Effector memory CD8-positive, alpha-beta T cell (primary cell): Measurements from ENCODE around the gene PLD1.

Source experiments
- ATAC-seq: fragments of 150-1000 bp; cut with Tn5 transposase; replicated peaks from 2 replicates; pipeline ENCODE4 v1.10.0; 2021; ENCODE audit warnings: mild to moderate bottlenecking, moderate library complexity
- DNase-seq, 3 experiments: peaks; one replicate each; pipeline ENCODE4 v3.0.0; 2021
- H3K27ac Mint-ChIP-seq, 2 donors: one replicate each; pipeline ENCODE4 v1.8.0; 2022; ENCODE audit warnings: mild to moderate bottlenecking in 2 of 2, mixed read lengths in 2 of 2, moderate library complexity in 2 of 2
- H3K27me3 Mint-ChIP-seq, 2 donors: one replicate each; pipeline ENCODE4 v1.8.0; 2022; ENCODE audit warnings: mixed read lengths in 2 of 2
- H3K36me3 Mint-ChIP-seq: one replicate; pipeline ENCODE4 v1.8.0; 2022; ENCODE audit warnings: mild to moderate bottlenecking, moderate library complexity, mixed read lengths; ENCODE audit not compliant: insufficient read depth
- H3K4me1 Mint-ChIP-seq, 2 donors: one replicate each; pipeline ENCODE4 v1.8.0; 2022; ENCODE audit warnings: low read depth in 2 of 2, mixed read lengths in 2 of 2
- H3K4me3 Mint-ChIP-seq, 2 donors: one replicate each; pipeline ENCODE4 v1.8.0; 2022; ENCODE audit warnings: mild to moderate bottlenecking in 2 of 2, mixed read lengths in 2 of 2, moderate library complexity in 2 of 2
- H3K9me3 Mint-ChIP-seq, 2 donors: one replicate each; pipeline ENCODE4 v1.8.0; 2022; ENCODE audit warnings: mixed read lengths in 2 of 2

Gene PLD1

GRCh38 chr3:171845481-171846284 is 35.4 kb upstream of the PLD1 start:
- DNase-seq (no peak), ATAC-seq (no peak)
- Mint-ChIP-seq H3K4me1 (no peaks in the 10 kb centered on the region), H3K27ac (no peak overlapping the region), H3K9me3 (no peaks in the 10 kb centered on the region), H3K4me3 (no peak overlapping the region), H3K36me3 (no peaks in the 10 kb centered on the region), H3K27me3 (peaks cover under 1 to 19% of the 10 kb centered on the region in 2 donors)

DNA sequence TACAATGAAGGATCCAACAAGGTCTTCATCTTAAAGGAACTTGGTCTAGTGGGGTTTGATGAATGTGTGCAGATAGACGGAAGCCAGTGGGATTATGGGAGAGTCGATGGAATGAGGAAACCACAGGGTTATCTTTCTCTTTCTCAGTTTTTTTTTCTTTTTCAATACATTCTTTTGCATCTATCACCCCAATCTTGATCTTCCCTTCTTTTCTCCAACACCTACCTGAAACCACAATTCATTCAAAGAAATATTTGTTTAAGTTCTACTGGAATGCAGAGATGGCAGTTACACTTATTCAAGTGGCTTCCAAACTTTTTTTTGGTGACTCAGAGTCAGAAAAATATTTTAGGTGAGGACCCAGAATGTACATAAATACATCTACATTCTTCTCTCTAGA is 34.6 kb upstream of the PLD1 start:
- H3K27me3 Mint-ChIP-seq = peaks cover 0 to 20% of the 10 kb centered on the region in 2 donors
- no peaks in the 10 kb centered on the region for H3K4me1 Mint-ChIP-seq
- no peak for ATAC-seq
- H3K27ac Mint-ChIP-seq = no peak overlapping the region
- no peaks in the 10 kb centered on the region for H3K9me3 Mint-ChIP-seq
- no peaks in the 10 kb centered on the region for H3K36me3 Mint-ChIP-seq
- DNase-seq = no peak
- H3K4me3 Mint-ChIP-seq = no peak overlapping the region

GRCh38 chr3:171842864-171843518 is 32.7 kb upstream of the PLD1 start, which contains the start of gene TMEM212:
TSS of gene TMEM212 (plus strand) at chr3:171843349. CDS start at chr3:171843384, 35 bp downstream.
- H3K36me3 Mint-ChIP-seq = no peaks in the 10 kb centered on the region
- DNase-seq = no peak
- ATAC-seq = no peak
- no peak within 1 kb of the TSS for H3K27ac Mint-ChIP-seq
- no peaks in the 10 kb centered on the region for H3K9me3 Mint-ChIP-seq
- peaks cover 6 to 9% of the 10 kb centered on the region in 2 donors for H3K27me3 Mint-ChIP-seq
- no peak within 1 kb of the TSS for H3K4me3 Mint-ChIP-seq
- no peaks in the 10 kb centered on the region for H3K4me1 Mint-ChIP-seq

DNA sequence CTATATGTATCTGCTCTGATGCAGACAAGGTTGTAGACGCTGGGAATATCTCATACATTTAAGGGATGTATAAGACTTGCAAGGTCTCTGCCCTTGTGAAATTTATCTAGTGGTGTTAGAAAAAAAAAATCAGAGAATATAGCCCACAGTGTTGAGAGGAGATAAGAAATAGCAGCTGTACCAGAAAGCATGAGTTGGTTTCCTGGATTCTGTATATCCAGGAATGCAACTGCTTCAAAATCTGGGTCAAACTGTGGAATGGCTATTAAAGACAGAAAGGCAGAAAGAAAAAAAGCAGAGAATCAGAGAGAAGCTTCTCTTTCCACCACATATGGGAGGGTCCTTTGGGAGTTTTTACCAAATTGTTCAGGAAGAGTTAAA is 31.3 kb upstream of the PLD1 start:
- DNase-seq (no peak), ATAC-seq (no peak)
- H3K27me3 Mint-ChIP-seq = peaks cover 7 to 9% of the 10 kb centered on the region in 2 donors
- H3K4me1 Mint-ChIP-seq = no peaks in the 10 kb centered on the region
- H3K27ac Mint-ChIP-seq = no peak overlapping the region
- no peak overlapping the region for H3K4me3 Mint-ChIP-seq
- no peaks in the 10 kb centered on the region for H3K9me3 Mint-ChIP-seq
- no peaks in the 10 kb centered on the region for H3K36me3 Mint-ChIP-seq

- no peak overlapping the region for H3K4me3 Mint-ChIP-seq
- ATAC-seq (no peak), DNase-seq (no peak)
- H3K4me1 Mint-ChIP-seq = no peaks in the 10 kb centered on the region
- H3K27me3 Mint-ChIP-seq = peaks cover 7 to 9% of the 10 kb centered on the region in 2 donors
- no peaks in the 10 kb centered on the region for H3K36me3 Mint-ChIP-seq
- no peak overlapping the region for H3K27ac Mint-ChIP-seq
- H3K9me3 Mint-ChIP-seq = no peaks in the 10 kb centered on the region
Measured at GRCh38 chr3:171840811-171841619, 30.7 kb upstream of the PLD1 start.

DNA sequence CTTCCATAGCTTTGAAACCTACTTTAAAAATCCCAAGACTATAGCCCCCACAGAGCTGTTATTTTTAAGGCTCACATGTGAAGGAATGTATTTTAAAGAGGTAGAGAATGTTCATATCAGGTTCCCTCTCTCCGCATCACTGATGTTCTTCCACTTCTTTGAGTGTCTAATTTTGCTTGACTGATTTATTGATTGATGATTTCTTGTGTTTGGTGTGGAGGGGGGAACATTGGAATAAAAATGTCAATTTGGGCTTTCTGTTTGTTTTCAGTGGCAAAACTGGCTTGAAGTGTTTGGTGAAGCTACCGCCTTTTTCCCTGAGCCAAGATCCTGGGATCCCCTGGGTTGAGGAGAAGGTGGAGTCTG is 30.1 kb upstream of the PLD1 start:
- DNase-seq (no peak), ATAC-seq (no peak)
- Mint-ChIP-seq H3K4me1 (no peaks in the 10 kb centered on the region), H3K9me3 (no peaks in the 10 kb centered on the region), H3K27me3 (peaks cover 7 to 9% of the 10 kb centered on the region in 2 donors), H3K27ac (no peak overlapping the region), H3K36me3 (no peaks in the 10 kb centered on the region), H3K4me3 (no peak overlapping the region)

DNA sequence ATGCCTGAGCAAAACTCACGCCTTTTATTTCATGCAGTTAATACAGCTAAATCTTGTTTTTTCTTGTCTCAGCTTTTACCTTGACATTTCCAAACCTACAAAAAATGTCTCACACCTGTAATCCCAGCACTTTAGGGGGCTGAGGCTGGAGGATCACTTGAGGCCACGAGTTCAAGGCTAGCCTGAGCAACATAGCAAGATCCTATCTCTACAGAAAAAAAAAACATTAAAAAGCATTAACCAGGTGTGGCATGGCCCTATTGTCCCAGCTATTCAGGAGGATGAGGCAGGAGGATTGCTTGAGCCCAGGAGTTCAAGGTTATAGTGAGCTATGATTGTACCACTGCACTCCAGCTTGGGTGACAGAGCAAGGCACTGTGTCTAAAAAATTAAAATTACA is 29.0 kb upstream of the PLD1 start:
- no peaks in the 10 kb centered on the region for H3K9me3 Mint-ChIP-seq
- ATAC-seq (no peak), DNase-seq (no peak)
- no peak overlapping the region for H3K4me3 Mint-ChIP-seq
- no peaks in the 10 kb centered on the region for H3K4me1 Mint-ChIP-seq
- no peaks in the 10 kb centered on the region for H3K36me3 Mint-ChIP-seq
- H3K27me3 Mint-ChIP-seq = peaks cover 7 to 9% of the 10 kb centered on the region in 2 donors
- H3K27ac Mint-ChIP-seq = no peak overlapping the region

GRCh38 chr3:171838218-171838720 is 28.0 kb upstream of the PLD1 start:
- DNase-seq = no peak
- Mint-ChIP-seq H3K27me3 (peaks cover 7 to 9% of the 10 kb centered on the region in 2 donors), H3K27ac (no peak overlapping the region), H3K9me3 (no peaks in the 10 kb centered on the region), H3K4me3 (no peak overlapping the region), H3K36me3 (no peaks in the 10 kb centered on the region), H3K4me1 (no peaks in the 10 kb centered on the region)
- no peak for ATAC-seq

DNA sequence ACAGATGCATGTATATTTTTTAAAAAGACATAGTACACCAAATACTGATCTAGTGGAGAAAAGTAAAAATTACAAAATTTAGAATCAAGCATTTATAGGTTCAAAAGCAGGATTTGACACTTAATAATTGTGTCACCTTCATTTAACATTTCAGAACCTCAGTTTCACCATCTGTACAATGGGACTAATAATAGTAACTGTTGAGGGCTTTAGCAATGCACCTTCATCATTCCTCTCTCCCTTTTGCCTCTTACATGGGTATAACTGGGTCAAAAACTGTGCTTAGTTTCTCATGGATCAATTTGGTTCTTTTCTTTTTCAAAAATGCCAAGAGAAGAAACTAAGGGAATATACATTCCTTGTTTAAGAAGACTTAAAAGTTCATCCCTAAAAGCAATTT is 27.4 kb upstream of the PLD1 start:
- Mint-ChIP-seq H3K27ac (no peak overlapping the region), H3K36me3 (no peaks in the 10 kb centered on the region), H3K4me1 (no peaks in the 10 kb centered on the region), H3K9me3 (no peaks in the 10 kb centered on the region), H3K27me3 (peaks cover 9 to 10% of the 10 kb centered on the region in 2 donors), H3K4me3 (no peak overlapping the region)
- ATAC-seq (no peak), DNase-seq (no peak)

DNA sequence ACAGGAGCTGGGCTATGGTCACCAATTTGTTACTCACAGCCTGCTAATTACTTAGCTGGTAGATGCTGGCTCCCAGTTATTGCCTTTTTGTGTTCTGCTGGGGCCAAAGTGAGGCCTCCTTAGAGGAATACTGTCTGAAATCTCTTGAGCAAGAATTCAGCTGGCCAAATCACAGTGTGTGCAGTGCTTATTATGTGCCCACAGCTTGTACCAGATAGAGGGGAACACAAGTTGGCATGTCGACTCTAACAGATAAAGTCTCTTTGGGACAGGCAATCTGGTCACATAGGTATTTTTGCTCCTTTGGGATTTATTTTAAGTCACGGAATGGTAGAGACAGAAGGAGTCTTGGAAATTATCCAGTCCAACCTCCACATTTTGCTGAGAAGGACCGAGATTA is 26.6 kb upstream of the PLD1 start:
- Mint-ChIP-seq H3K36me3 (no peaks in the 10 kb centered on the region), H3K27me3 (peaks cover 9 to 19% of the 10 kb centered on the region in 2 donors), H3K4me1 (no peaks in the 10 kb centered on the region), H3K9me3 (no peaks in the 10 kb centered on the region), H3K4me3 (no peak overlapping the region), H3K27ac (no peak overlapping the region)
- no peak for ATAC-seq
- DNase-seq = no peak

DNA sequence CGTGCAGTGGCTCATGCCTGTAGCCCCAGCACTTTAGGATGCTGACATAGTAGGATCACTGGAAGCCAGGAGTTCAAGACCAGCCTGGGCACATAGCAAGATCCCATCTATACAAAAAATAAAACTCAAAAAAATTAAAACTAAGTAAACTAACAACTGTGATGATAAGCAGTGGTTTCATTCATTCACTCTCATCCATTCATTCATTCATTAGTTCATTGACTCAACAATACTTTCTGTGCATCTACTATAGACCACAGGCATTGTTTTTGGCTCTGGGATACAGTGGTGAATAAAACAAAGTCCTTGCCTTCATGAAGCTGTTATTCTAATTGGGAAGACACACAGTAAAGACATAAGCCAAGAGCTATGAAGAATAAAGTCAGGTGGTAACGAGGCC is 25.3 kb upstream of the PLD1 start:
- H3K36me3 Mint-ChIP-seq = no peaks in the 10 kb centered on the region
- no peak overlapping the region for H3K27ac Mint-ChIP-seq
- peaks cover 4 to 23% of the 10 kb centered on the region in 2 donors for H3K27me3 Mint-ChIP-seq
- ATAC-seq (no peak), DNase-seq (no peak)
- no peaks in the 10 kb centered on the region for H3K4me1 Mint-ChIP-seq
- no peak overlapping the region for H3K4me3 Mint-ChIP-seq
- H3K9me3 Mint-ChIP-seq = no peaks in the 10 kb centered on the region

DNA sequence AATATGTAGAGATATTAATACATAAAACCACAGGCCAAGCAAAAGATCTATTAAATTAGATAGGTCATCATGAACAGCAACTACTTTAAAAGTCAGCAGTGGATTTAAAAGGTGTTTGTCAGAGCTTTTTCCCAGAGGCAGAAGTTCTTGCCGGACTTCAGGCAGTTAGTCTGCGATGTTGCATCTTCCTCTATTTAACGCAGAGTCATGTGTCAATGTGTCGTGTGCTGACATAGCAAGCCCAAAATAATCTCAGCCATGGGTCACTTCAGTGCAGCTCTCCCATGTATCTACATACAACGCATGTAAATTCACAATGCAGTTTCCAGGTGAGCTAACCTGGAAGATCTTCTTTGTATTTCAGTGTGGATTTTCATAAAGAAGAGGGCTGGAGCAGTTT is 24.8 kb upstream of the PLD1 start:
- Mint-ChIP-seq H3K36me3 (no peaks in the 10 kb centered on the region), H3K27ac (no peak overlapping the region), H3K4me1 (no peaks in the 10 kb centered on the region), H3K27me3 (peaks cover 0 to 23% of the 10 kb centered on the region in 2 donors), H3K4me3 (no peak overlapping the region), H3K9me3 (no peaks in the 10 kb centered on the region)
- no peak for DNase-seq
- no peak for ATAC-seq

GRCh38 chr3:171834461-171834801 is 24.1 kb upstream of the PLD1 start:
- Mint-ChIP-seq H3K4me3 (no peak overlapping the region), H3K27ac (no peak overlapping the region), H3K4me1 (peaks cover 0 to 5% of the 10 kb centered on the region in 2 donors), H3K9me3 (no peaks in the 10 kb centered on the region), H3K36me3 (no peaks in the 10 kb centered on the region), H3K27me3 (peaks cover 0 to 23% of the 10 kb centered on the region in 2 donors)
- no peak for DNase-seq
- no peak for ATAC-seq
